ENCODE results near the gene ADAD1. TPM values are rescaled to one million over a fixed set of nuclear protein-coding genes. Genes with fewer than 3 reads are reported as not detected.

ADAD1 gene
- total RNA-seq, 6 donors from 2014 or later, result not detected

GRCh38 chr4:122469457-122469856 is 90.6 kb downstream of the ADAD1 start:
- TF ChIP-seq EP300 (IDR thresholded peaks at IDR 0.05) (no peak), POLR2A (IDR thresholded peaks at IDR 0.05) (no peak), POLR2AphosphoS5 (IDR thresholded peaks at IDR 0.05) (no peak)
- TF ChIP-seq, protein P1, sequence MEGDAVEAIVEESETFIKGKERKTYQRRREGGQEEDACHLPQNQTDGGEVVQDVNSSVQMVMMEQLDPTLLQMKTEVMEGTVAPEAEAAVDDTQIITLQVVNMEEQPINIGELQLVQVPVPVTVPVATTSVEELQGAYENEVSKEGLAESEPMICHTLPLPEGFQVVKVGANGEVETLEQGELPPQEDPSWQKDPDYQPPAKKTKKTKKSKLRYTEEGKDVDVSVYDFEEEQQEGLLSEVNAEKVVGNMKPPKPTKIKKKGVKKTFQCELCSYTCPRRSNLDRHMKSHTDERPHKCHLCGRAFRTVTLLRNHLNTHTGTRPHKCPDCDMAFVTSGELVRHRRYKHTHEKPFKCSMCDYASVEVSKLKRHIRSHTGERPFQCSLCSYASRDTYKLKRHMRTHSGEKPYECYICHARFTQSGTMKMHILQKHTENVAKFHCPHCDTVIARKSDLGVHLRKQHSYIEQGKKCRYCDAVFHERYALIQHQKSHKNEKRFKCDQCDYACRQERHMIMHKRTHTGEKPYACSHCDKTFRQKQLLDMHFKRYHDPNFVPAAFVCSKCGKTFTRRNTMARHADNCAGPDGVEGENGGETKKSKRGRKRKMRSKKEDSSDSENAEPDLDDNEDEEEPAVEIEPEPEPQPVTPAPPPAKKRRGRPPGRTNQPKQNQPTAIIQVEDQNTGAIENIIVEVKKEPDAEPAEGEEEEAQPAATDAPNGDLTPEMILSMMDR (IDR thresholded peaks at IDR 0.05), result no peak
- Histone ChIP-seq H3K9me3 (no peaks in the 10 kb centered on the region), H3K27me3 (no peaks in the 10 kb centered on the region), H3K4me1 (no peaks in the 10 kb centered on the region), H3K4me3 (no peak overlapping the region), H3K27ac (no peak overlapping the region), H3K36me3 (no peaks in the 10 kb centered on the region)
- DNase-seq, result no peak
- ATAC-seq (ENCODE audit: low FRiP score in 2 of 2), result no peak
- WGBS, 2 donors, result 92 to 96% methylated on average over 1 of the region's 1 CpG

DNA sequence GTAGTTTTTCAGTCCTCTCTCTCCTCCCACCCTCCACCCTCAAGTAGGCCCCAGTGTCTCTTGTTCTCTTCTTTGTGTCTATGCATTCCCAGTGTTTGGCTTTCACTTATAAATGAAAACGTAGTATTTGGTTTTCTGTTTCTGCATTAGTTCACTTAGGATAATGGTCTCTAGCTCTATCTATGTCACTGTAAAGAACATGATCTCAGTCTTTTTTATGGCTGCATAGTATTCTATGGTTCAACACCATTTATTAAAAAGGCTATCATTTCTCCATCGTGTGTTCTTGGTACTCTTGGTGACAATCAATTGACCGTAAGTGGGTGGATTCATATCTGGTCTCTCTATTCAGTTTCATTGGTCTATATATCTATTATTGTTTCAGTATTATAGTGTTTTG is 96.4 kb downstream of the ADAD1 start:
- Histone ChIP-seq H3K27me3 (no peaks in the 10 kb centered on the region), H3K4me1 (no peaks in the 10 kb centered on the region), H3K4me3 (no peak overlapping the region), H3K27ac (no peak overlapping the region), H3K36me3 (no peaks in the 10 kb centered on the region), H3K9me3 (no peaks in the 10 kb centered on the region)
- no peak for TF ChIP-seq EP300 (IDR thresholded peaks at IDR 0.05)
- TF ChIP-seq POLR2AphosphoS5 (IDR thresholded peaks at IDR 0.05), result no peak
- no peak for TF ChIP-seq POLR2A (IDR thresholded peaks at IDR 0.05)
- TF ChIP-seq, protein P1 (IDR thresholded peaks at IDR 0.05), result no peak
- ATAC-seq (ENCODE audit: low FRiP score in 2 of 2) (no peak), DNase-seq (no peak)
- WGBS, 2 donors, result 87 to 88% methylated on average over 3 of the region's 3 CpGs

- Histone ChIP-seq H3K27me3 (no peaks in the 10 kb centered on the region), H3K4me1 (no peaks in the 10 kb centered on the region), H3K27ac (no peak overlapping the region), H3K36me3 (no peaks in the 10 kb centered on the region), H3K4me3 (no peak overlapping the region), H3K9me3 (no peaks in the 10 kb centered on the region)
- ATAC-seq (ENCODE audit: low FRiP score in 2 of 2) (no peak), DNase-seq (no peak)
- 74 to 84% methylated on average over 1 of the region's 1 CpG for WGBS, 2 donors
- no peak for TF ChIP-seq POLR2AphosphoS5 (IDR thresholded peaks at IDR 0.05)
Observed at GRCh38 chr4:122476126-122476525, 97.3 kb downstream of the ADAD1 start.

- TF ChIP-seq POLR2AphosphoS5 (IDR thresholded peaks at IDR 0.05), result no peak
- ATAC-seq (ENCODE audit: low FRiP score in 2 of 2), result no peak
- Histone ChIP-seq H3K4me3 (no peak overlapping the region), H3K9me3 (no peaks in the 10 kb centered on the region), H3K27ac (no peak overlapping the region), H3K36me3 (no peaks in the 10 kb centered on the region), H3K27me3 (no peaks in the 10 kb centered on the region), H3K4me1 (no peaks in the 10 kb centered on the region)
- 85 to 90% methylated on average over 1 of the region's 1 CpG for WGBS, 2 donors
- no peak for DNase-seq
Observed at GRCh38 chr4:122476745-122477144, 97.9 kb downstream of the ADAD1 start.

Other genes with a start within 250 kb of the ADAD1 start
- gene BLTP1, start 226.7 kb upstream of the ADAD1 start, total RNA-seq, result 100 to 1,000 TPM in 3 of 6 donors, 10 to 100 TPM in 3; 54.3 to 235 (median 104) TPM
- gene IL2, start 77.7 kb downstream of the ADAD1 start, total RNA-seq, result 1 to 10 TPM in 2 of 6 donors, not detected in 4; 1.0 to 1.8 TPM
- gene IL21, start 242.1 kb downstream of the ADAD1 start, total RNA-seq, result not detected